Nephron (organoid): ENCODE results near the gene EEF1G.

Experiments
- H3K27ac Mint-ChIP-seq, 3 experiments: 2 replicates each; pipeline ENCODE4 v1.8.0; 2020; ENCODE audit warnings: mixed read lengths in 3 of 3, mild to moderate bottlenecking in 2 of 3, moderate library complexity in 1 of 3
- H3K27me3 Mint-ChIP-seq: 2 replicates; pipeline ENCODE4 v1.8.0; 2021; ENCODE audit warnings: low read depth, mild to moderate bottlenecking, moderate library complexity, mixed read lengths
- H3K36me3 Mint-ChIP-seq: 2 replicates; pipeline ENCODE4 v1.8.0; 2020; ENCODE audit warnings: low read depth, mixed read lengths
- H3K4me1 Mint-ChIP-seq: 2 replicates; pipeline ENCODE4 v1.8.0; 2020; ENCODE audit warnings: mixed read lengths
- H3K4me3 Mint-ChIP-seq, 3 experiments: 2 replicates each; pipeline ENCODE4 v1.8.0; 2020; ENCODE audit warnings: mild to moderate bottlenecking in 3 of 3, mixed read lengths in 3 of 3, moderate library complexity in 2 of 3
- H3K9me3 Mint-ChIP-seq: 2 replicates; pipeline ENCODE4 v1.8.0; 2020; ENCODE audit warnings: mixed read lengths
- CTCF ChIP-seq, 3 experiments: fragments of 200-600 bp; sonication (generic); IDR thresholded peaks; one replicate each; pipeline ENCODE4 v1.5.0; 2021; ENCODE audit warnings: antibody characterized with exemption in 3 of 3; ENCODE audit not compliant: unreplicated experiment in 3 of 3

The EEF1G gene

GRCh38 chr11:62540804-62541701, 32.6 kb downstream of the EEF1G start:
- Mint-ChIP-seq H3K9me3 (no peaks in the 10 kb centered on the region), H3K36me3 (peaks cover 5% of the 10 kb centered on the region), H3K27me3 (peaks cover 18% of the 10 kb centered on the region)

GRCh38 chr11:62539238-62539925, 34.3 kb downstream of the EEF1G start:
- Mint-ChIP-seq H3K27me3 (peaks cover 13% of the 10 kb centered on the region), H3K4me1 (peaks cover 72% of the 10 kb centered on the region), H3K4me3 (peak overlapping the region in 2 of 3 experiments; percentile 66 to 72), H3K27ac (peak overlapping the region; percentile 54 to 97 (median 95)), H3K9me3 (no peaks in the 10 kb centered on the region), H3K36me3 (peaks cover 13% of the 10 kb centered on the region)
- no peak for TF ChIP-seq CTCF (IDR thresholded peaks at IDR 0.05; ENCODE audit: unreplicated experiment in 3 of 3)

More at GRCh38 chr11:62540804-62541701, 32.6 kb downstream of the EEF1G start:
- H3K4me3 Mint-ChIP-seq = peak overlapping the region; percentile 98 to 100 (median 99)
- peak overlapping the region in 2 of 3 experiments; percentile 82 to 95 for H3K27ac Mint-ChIP-seq
- TF ChIP-seq CTCF (IDR thresholded peaks at IDR 0.05; ENCODE audit: unreplicated experiment in 3 of 3) = no peak
- H3K4me1 Mint-ChIP-seq = peaks cover 76% of the 10 kb centered on the region

GRCh38 chr11:62538470-62539237, 35.0 kb downstream of the EEF1G start:
- H3K36me3 Mint-ChIP-seq = peaks cover 18% of the 10 kb centered on the region
- H3K27ac Mint-ChIP-seq = peak overlapping the region; percentile 54 to 97 (median 95)
- TF ChIP-seq CTCF (IDR thresholded peaks at IDR 0.05; ENCODE audit: unreplicated experiment in 3 of 3) = no peak
- peaks cover 65% of the 10 kb centered on the region for H3K4me1 Mint-ChIP-seq
- peaks cover 6% of the 10 kb centered on the region for H3K27me3 Mint-ChIP-seq
- H3K9me3 Mint-ChIP-seq = no peaks in the 10 kb centered on the region
- peak overlapping the region in 2 of 3 experiments; percentile 66 to 72 for H3K4me3 Mint-ChIP-seq

- peak overlapping the region in 1 of 3 experiments; percentile 14 for H3K4me3 Mint-ChIP-seq
- peak overlapping the region in 2 of 3 experiments; percentile 49 to 58 for H3K27ac Mint-ChIP-seq
- H3K27me3 Mint-ChIP-seq = peaks cover 4% of the 10 kb centered on the region
- peaks cover 43% of the 10 kb centered on the region for H3K4me1 Mint-ChIP-seq
- H3K36me3 Mint-ChIP-seq = peaks cover 40% of the 10 kb centered on the region
- TF ChIP-seq CTCF (IDR thresholded peaks at IDR 0.05; ENCODE audit: unreplicated experiment in 3 of 3) = no peak
- H3K9me3 Mint-ChIP-seq = peaks cover 5% of the 10 kb centered on the region
These were observed 37.3 kb downstream of the EEF1G start for GRCh38 chr11:62536301-62536957.

GRCh38 chr11:62535802-62536201, 37.9 kb downstream of the EEF1G start:
- Mint-ChIP-seq H3K4me1 (peaks cover 37% of the 10 kb centered on the region), H3K27ac (no peak overlapping the region), H3K4me3 (no peak overlapping the region), H3K27me3 (peaks cover 4% of the 10 kb centered on the region), H3K9me3 (peaks cover 5% of the 10 kb centered on the region), H3K36me3 (peaks cover 46% of the 10 kb centered on the region)
- no peak for TF ChIP-seq CTCF (IDR thresholded peaks at IDR 0.05; ENCODE audit: unreplicated experiment in 3 of 3)
